DMS153 treated with DMSO at 0.1 percent for 48 hours (cell line): Measurements from ENCODE around the gene SULT4A1.

Experiments used
- DNase-seq: peaks from one replicate; lab custom pipeline; 2025; ENCODE audit not compliant: unreplicated experiment; lab: John Stamatoyannopoulos, UW

SULT4A1 gene

DNA sequence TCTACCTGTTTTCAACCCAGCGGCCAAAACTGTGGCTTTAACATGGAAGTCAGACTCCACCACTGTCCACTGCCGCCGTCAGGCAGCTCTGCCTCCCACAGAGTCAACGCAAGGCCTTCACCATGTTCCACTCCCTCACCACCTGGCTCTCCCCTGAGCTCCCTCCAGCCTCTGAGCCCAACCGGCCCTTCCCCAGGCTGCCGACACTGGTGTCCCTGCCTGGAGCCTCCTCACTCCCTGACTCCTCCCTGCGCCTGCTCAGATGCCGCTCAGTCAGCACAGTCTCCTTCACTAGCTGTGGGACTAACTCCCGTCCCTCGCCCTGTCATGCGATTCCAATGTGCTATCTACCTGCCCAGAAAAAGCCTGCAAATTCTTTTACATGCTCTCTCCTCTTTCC is 16.3 kb downstream of the SULT4A1 start:
- no peak for DNase-seq

DNA sequence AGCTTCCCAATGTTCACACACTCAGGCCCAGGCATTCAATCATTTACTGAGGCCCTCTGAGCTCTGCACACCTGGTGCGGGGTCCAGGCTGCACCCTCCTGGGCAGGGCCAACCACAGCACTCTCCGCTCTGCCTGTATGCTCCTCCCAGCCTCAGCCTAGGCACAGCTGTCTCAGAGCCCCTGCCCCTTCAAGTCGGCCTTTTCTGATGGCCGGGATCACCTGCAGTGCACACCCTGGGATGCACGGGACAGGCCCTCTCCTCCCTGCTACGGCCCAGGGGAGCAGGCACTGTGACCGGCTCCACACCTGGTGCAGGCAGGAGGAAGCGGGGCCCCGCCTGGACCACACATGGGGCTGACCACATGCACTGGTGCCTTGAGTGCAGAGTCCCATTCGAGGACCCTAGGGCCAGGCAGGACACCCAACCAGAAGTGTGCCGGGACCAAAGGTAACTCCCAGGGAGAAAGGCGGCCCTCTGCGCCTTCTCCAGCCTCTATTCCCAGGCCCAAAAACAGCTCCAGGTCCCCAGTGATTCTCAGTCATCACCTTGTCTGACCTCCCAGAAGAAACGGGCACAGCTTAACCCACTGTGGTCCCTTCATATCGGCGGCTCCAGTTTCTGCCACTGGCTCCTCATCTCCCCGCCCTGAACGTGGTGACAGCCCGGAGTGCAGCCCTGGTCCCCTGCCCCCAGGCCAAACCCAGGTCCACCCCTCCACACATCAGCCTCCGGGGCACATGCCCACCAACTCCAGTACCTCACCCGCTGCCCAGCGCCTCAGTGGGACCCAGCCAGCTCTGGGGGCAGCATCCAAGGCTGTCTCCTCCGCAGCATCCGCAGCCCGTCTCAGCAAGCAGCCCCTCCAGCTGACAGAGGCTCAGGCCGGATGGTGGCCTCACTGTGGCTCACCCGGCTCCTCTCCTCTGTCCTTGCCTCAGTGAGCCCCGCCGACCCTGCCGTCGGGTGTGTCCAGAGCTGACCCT is 17.5 kb downstream of the SULT4A1 start:
- DNase-seq, result no peak

DNA sequence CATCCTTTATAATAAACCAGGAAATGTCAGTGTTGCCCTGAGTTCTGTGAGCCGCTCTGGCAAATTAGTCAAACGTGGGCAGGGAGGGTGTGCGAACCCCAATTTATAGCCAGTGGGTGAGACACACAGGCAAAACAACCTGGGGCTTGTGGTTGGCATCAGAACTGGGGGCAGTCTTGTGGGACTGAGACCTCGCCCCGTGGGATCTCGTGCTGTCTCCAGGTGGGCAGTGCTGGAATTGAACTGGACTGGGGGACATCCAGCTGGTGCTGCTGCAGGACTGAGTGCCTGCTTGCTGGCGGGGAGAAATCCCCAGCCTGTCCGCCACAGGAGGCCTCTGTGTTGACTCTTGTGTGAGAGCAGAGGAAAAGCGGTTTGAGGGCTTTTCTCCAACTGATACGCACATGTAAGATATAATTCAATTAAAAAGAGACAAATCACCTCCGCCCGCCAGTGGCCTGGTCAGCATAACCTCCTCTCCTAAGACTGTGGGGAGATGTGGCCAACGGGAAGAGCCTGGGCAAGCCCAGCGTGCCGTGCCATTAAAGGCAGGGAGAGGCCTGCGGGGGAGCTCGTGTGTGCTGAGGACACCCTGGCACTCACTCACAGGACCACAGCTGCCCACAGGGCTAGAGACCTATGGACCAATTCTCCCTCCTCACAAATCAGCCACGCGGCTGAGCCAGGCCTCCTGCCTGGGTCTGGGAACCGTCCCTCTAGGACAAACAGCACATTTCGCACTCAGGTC is 18.4 kb downstream of the SULT4A1 start:
- no peak for DNase-seq

DNA sequence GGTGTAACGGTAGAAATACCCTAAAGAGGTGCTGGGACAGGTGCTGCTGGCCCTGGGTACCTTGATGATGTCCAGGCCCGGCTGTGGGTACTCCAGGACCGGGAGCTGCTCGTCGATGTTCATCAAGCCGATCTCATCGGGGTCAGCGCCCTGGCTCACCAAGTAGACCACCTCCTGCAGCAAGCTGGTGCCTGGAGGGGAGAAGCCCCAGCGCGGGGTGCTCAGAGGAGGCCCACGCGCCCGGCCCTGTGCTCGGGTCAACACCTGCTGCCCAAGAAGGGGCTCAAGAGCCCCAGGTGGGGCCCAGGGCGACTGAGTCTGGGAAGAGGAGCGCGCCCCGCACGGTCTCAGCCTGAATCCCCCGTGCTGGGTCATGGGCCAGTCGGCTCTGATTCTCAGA is 20.6 kb downstream of the SULT4A1 start:
- no peak for DNase-seq

DNA sequence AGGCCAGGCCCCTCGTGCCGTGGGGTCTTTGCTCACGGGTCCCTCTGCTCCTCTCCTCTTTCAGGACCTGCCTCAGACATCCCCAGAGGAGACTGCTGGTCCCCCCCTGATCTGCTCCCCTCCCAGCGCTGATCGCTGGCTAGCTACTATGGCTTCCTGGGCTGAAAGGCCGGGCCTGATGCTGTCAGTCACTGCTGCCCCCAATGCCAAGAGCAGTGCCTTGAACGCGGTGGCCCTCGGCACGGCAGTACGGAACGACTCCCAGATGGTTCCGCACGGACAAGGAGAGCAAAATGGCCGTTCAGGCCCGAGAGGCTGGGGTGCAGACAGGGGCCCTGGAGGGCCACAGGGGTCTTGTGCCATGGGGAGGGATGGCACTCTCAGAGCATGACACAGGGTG is 21.5 kb downstream of the SULT4A1 start:
- no peak for DNase-seq

DNA sequence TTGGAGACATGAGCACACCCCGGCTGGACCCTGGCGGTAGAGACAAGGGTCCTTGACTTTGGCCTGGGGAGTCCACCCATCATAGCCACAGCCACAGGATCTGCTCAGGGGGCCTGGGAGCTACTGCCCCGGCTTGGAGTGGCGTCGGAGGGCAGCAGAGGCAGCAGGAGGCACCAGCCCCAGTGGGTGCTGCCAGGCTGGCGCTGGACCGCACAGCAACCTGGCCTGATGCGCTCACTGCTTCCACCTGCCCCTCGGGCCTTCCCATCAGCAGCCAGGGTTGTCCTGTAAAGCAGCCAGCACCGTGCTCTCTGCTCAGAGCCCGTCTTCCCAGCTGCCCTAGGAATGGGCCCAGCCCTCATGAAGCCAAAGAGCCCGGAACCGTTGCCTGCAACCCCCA is 21.9 kb downstream of the SULT4A1 start:
- DNase-seq, result no peak

DNA sequence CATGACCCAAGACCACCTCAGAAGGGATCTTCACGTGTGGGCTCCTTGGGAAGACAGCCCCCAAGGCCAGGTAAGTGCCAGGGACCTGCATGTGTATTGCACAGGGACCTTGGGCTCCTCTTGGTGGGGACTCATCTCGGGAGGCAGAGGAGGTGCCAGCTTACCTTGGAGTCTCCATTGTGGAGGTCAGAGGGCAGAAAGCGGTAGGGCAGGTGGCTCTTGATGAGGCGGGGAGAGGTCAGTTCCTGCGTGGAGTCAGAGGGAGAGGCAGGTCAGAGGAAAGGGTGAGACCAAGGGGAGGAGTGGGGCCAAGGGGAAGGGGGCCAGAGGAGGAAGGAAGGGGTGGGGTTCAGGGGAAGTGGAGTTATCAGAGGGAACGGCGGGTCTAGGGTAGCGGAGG is 22.5 kb downstream of the SULT4A1 start:
- no peak for DNase-seq

DNA sequence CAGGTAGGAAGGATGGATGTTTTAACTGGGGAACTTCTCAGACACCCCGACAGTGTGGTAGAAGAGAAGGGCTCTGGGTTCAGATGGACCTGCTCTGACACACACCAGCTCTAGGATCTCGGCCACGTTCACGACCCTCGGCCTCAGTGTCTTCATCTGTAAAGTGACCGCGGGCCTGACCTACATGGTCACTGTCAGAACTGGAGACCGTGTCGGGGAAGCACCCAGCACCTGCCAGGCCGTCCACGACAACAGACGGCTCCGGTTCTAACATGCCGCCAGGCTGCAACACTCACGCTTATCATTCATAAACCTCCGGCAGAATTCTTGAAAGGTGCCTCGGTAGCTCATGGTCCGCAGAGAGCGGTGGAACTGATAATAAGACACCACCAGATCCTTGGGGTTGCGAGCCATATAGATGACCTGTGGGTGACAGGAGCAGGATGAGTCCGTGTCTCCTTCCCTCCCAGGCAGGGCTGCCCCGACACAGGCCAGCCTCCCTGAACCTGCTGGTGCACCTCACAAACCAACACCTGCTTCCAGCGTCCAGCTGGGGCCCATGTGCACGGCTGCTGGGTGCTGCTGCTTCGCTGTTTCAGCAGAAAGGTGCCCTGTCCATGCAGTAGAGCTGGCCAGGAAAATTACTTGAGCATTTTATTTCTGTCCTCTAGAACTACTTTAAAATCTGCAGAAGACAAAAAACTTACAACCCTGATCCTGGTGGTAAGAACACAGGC is 23.6 kb downstream of the SULT4A1 start:
- DNase-seq, result no peak

DNA sequence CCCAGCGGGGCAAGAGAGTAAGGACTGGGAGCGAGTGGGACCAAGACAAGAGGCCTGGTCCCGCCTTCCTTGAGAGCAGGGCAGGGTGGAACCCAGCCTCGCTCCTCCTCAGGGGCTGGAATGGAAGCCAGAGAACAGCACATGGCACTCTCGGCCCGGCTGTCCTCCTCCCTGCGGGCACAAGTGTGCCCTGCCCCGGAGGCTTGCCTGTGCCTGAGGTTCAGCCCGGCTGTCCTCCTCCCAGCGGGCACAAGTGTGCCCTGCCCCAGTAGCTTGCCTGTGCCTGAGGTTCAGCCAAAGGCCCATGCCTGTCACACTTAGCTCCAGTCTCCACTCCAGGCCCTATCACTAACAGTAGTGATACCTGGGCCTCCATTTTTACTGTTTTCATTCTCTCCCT is 24.2 kb downstream of the SULT4A1 start:
- DNase-seq, result no peak

DNA sequence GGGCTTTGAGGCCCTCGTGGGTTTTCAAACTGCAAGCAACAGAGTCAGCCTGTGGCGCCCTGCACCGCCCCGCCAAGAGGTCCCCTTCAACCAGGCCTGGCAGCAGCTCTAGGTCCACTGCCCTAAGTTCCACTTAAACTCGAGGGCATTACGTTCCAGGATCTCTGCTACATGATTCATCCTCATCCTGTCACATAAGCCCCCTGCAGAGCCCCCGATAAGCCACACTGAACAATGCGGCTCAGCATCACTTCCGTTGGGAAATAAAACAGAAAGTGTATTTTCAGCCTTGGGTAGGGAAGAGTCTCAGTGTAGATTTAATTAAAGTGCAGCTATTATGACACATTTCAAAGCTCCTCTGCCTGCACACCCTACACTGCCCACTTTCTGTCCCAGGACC is 24.6 kb downstream of the SULT4A1 start:
- no peak for DNase-seq

DNA sequence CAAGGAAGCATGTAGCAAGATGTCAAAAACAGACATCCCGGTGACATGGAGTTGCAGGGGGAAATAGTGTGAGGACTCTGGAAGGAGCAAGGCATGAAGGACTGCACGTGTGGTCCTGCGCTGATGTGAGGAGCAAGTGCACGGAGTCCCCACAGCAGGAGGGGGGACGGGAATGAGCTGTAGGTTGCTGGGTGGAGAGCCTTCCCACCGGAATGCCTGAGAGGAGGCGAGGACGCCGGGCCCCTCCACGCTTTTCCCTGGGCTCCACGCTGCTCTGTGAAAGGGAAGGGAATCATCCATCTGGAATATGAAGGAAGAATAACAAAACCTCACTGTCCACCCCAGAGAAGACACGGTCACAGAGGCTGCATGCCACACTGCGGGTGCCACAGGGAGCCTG is 26.6 kb downstream of the SULT4A1 start:
- no peak for DNase-seq

DNA sequence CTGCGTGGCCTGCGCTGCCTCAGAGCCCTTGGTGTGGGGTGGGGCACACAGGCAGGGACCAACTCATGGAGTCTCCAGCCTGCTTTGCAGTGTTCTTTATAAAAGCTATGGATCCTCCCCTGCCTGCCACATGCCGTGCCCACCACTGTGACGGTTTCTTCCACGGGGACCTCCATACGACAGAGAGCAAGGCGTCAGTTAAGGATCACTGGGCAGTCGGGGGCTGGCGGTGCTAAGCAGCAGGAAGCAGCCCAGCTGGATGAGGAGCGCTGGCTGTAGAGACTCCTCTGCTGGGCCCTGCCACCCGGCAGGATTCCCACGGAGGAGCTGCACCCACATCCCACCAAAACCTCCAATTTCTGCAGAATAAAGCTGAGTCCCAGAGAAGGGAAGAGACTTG is 27.1 kb downstream of the SULT4A1 start:
- DNase-seq, result no peak

DNA sequence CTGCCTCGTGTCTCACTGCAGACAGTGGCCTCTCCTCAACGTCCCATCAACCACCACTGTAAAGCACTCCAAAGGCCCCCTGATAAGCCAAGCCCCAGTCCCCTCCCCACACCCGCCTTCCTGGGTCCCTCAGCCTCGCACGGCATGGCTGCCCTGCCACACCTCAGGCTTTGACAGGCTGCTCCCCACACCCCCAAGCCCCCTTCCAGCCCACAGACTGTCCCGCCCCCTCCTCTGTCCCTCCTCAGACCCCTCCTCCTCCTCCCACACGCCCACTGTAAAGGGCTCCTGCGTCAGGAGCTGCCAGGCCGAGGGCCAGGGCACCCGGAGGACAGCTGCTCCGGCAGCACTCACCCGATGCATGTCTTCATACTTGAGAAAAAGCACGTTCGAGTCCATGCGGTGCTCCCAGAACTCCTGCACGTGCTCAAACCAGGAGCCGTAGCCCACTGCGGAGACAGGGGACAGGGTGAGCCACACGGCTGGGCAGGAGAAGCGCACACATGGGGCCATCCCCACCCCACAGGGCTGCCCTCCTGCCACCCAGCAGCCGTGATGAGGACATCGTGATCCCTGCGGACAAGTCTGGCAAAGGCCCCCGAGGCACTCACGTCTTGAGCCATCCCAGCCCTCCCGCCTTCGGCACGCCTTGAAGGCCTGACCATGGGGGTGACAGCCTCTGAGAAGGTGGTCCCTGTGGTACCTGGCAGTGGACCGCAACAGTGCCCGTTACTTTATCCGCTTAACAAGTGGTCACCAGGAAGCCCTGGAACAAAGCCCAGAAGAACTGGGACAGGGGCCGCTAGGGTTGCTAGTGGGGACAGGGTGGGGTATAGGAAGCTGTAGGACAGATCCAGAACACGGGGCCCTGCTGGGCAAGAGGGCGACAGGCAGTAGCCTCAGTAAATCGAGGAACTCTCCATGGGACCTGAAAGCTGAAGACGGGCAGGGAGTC is 28.8 kb downstream of the SULT4A1 start:
- no peak for DNase-seq

DNA sequence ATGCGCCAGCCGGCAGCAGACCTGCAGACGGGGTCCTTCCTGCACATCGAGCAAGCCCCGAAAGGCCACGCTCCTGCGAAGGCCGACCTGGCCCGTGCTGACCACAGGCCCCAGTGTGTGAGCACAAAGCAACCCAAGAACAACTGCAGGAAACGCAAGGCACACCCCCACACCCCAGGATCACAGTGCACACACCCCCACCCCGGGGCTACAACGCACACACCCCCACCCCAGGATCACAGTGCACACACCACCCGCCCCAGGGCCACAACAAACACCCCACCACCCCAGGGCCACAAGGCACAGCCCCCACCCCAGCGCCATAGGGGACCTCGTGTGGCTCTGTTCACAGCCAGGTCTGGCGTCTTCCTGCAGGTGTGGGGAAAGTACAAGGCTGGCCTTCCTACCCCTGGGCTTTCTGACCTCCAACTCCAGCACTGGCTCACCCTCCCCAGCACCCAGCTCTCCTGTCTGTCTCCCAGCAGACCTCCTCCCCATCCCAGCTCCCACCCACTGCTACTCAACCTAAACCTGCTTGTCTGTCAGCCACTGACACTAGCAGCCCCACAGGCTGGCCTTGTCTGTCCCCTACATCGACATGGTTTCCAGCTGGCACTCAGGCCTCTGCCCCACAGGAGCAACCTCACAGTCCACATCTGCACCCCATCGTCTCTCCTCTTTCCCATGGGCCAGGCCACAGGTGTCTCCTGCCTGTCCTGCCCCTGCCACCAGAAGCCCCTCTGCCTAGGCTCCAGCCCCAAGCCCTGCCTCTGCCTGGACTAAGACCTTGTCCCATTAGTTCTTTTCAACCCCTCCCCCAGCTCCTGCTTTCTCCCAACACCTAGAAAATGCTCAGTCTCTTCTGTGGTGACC is 29.7 kb downstream of the SULT4A1 start:
- no peak for DNase-seq

DNA sequence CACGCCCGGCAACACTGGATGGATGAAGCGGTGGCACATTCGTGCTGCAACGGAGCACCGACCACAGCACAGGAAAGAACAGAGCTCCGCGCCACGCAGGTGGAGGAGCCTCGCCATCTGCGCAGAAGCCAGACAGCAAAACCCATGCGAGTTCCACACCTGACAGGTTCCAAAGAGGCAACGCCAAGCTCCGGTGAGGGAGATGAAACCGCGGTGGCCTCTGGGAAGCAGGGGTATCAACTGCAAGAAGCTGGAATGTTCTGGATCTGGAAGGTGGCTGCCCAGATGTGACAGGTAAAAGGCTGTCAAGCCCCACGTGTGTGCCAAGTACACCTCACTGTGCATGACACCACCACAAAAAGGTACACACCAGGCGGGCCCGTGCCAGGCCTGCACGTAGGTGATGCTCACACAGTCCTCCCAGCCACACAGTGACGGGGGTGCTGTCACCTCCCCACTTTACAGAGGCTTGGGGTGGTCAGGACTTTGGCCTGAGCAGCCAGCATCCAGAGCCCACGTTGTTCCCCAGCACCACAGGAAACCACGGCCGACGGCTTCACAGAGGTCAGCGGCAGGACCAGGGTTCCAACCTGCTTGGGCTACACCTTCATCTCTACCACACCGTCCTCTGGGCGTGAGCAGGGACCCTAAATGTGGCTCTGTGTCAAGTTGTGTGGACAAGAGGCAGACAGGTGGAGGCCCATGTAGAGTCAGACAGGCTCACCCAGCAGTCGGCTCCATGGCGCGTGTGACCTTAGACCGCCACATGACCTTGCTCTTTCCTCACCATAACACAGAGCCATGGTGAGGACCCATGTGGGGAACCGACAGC is 30.5 kb downstream of the SULT4A1 start:
- DNase-seq, result no peak

DNA sequence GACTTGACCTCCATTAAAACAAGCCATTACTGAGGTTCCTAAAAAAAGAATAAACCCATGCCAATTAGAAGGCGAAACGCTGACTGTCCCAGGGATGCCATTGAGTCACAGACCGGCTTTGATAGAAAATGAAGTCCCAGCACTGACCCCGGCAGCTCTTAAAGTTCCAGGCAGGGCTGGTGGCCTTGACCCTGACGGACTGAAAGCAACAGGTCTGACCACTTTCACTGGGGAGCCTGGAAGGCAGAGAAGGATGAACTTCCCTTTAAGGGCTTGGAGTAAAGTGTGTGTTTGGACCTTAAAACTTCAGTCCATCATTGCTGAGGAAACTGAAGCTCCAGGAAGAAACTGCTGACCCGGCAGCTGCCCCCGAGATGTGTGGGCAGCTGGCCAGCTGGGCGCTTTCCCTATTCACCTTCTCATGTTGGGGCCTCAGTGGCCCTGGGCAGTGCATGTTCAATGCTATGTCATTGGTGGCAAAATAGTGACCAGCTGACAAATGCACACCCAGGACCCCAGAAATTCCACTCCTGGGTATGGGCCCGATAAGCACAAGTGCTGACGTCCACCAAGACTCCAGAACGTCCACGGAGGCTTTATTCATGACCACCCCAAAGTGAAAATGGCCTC is 31.3 kb downstream of the SULT4A1 start:
- DNase-seq, result no peak

DNA sequence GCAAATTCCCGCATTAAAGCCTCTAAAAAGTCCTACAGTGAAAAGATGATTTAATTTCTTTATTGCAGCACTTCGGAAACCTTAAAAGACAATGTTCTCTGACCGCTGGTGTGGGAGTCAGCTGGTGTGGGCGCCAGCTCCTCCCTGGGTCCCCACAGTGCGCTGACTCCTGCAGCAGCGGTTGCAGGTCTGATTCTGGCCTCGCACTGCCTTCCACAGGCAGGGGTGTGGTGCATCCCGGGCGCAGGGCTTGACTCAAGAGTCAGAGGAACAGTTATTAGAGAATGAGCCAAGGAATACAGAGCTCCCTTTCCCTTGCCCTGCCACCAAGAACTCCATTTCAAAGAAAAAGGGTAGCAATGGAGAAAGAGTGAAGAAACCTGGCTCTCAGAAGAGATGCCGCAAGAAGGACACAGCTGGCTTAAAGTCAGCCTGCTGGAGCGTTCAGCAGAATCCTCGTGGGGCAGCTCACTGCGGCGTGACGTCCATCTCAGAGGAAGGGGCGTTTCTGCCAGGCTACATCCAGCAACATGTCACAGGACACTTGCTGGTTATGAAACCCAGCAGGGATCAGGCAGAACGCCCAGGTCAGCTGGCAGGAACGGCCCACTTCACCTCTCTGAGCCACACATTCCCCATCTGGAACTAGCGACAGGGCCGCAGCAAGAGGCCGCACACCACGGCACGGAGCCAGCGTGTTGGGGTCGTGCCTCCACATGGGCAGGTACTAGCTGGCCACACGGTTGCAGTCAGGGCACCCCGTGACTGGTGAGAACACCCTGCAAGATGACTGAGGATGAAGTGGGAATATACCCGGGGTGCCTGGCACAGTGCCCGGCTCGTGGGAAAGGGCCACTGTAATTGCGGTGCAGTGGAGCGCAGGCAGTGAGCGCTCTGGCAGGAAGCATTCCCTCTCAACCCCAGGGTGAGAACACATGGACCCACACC is 32.1 kb downstream of the SULT4A1 start:
- no peak for DNase-seq
